Measurements from ENCODE around the gene MYH6.
"Not testable (repeated sequence)": the region's sequence is repeated elsewhere in the genome, so short reads cannot be mapped to it uniquely, and the experiment has no call there.

The MYH6 gene

DNA sequence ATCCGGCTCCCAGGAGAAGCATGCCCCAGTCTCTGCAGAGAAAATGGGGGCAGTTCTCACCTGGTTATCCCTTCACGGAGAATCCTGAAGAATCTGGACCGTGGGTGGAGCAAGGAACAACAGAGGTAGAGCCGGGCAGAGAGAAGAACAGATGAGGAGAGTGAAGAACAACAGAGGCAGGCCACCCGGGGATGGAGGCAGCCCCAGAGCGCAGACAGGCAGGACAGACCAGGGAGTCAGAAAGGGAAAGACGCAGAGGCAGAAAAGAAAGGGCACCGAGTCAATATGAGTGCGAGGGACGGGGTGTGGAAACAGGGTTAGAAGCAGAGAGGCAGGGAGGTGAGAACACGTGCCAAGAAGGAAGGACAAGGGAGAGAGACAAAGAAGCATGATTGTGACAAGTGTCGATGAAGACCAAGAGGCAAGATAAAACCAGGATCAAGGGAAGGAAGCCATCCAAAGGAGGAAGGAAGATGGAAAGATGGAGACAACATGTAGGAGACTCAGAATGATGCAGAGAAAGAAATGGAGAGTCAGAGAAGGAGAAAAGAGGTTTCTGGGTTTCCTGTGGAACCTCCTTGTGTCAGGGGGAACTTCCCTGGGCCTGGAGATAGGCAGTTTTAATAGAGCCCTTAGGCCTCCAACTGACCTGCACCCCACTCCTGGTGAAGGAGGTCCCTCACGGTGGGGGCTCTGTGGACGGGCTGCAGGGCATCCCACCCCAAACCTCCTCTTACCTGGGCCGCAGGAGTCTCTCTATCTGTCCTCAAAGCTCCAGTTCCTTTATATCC is at the start of gene MYH6:
MYH6 (minus strand) TSS at position 758 of the 791 bp plus-strand sequence. CDS start 1,050 bp downstream, outside the sequence.
- DNase-seq: no peak

DNA sequence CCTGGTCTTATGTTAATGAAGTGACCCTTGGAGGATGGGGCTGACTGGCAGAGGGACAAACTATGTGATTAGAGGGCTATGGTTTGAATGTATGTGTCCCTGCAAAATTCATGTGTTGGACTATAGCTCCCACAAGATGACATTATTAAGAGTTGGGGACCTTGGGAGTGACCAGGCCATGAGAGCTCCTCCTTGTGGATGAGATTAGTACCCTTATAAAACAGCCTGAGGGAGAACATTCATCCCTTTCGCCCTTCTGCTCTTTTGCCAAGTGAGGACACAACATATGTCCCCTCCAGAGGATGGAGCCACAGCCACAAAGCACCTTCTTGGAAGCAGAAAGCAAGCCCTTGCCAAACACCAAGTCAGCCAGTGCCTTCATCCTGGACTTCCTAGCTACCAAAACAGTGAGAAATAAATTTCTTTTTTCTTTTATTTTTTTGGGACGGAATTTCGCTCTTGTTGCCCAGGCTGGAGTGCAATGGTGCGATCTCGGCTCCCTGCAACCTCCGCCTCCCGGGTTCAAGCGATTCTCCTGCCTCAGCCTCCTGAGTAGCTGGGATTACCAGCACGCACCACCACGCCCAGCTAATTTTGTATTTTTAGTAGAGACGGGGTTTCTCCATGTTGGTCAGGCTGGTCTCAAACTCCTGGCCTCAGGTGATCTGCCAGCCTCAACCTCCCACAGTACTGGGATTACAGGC is 49.0 kb upstream of the MYH6 start:
- not testable (repeated sequence) for DNase-seq

DNA sequence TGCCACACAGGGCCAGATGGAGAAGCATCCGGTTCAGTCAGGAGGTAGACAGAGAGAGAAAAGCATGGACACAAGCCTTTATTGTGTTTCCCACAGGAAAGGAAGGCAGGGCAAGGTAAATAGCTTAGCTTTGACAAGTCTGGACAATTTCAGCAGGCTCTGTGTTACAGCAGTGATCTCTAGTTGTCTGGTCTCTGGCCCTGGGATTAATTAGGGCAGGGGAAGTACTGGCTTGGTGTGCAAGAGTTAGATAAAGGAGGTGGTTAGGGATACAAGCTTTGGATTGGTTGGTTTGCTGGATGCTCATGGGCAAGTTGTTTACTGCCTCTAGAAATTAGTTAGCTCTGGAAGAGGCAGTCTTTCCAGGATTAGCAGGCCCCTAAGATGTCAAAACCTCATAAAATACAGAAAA is 46.4 kb upstream of the MYH6 start:
- DNase-seq: no peak

DNA sequence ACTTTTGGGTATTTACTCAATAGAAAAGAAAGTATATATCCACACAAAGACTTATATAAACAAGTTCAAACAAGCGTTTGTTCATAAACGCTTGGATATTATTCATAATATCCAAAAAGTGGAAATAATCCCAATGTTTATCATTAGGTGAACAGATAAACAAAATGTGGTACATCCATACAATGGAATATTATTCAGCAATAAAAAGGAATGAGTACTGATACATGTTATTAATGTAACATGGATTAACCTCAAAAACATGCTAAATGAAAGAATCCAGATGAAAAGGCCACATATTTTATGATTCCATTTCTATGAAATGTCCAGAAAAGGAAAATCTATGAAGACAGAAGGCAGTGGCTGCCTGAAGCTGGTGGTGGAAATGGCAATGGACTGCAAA is 44.2 kb upstream of the MYH6 start:
- no peak for DNase-seq

DNA sequence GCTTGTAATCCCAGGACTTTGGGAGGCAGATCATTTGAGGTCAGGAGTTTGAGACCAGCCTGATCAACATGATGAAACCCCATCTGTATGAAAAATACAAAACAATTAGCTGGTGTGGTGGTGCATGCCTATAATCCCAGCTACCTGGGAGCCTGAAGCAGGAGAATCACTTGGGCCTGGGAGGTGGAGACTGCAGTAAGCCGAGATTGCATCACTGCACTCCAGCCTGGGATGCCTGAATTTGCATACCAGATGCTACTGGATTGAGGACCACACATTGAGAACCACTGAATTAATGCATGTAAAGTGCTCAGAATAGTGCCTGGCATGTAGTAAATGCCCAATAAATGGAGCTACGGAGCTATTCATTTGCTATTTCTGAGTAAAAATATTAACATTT is 42.3 kb upstream of the MYH6 start:
- no peak for DNase-seq

DNA sequence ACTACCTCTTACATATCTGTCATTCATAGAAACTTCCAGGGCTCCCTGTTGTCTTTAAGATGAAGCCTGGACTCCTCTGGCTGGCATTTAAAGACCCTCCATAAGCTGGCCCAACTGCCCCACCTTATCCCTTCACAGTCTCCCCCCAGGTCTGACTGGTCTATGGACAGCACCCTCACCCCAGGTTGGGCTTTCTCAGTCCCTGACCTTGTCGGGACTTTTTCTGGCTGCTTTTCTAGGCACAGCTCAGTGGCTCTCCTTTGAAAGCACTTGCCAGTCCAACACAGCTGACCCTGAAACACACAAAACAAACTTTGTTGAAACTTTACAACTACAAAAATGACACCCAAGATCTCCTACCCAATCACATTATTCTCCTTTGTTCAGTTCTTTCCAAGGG is 41.2 kb upstream of the MYH6 start:
- no peak for DNase-seq

DNA sequence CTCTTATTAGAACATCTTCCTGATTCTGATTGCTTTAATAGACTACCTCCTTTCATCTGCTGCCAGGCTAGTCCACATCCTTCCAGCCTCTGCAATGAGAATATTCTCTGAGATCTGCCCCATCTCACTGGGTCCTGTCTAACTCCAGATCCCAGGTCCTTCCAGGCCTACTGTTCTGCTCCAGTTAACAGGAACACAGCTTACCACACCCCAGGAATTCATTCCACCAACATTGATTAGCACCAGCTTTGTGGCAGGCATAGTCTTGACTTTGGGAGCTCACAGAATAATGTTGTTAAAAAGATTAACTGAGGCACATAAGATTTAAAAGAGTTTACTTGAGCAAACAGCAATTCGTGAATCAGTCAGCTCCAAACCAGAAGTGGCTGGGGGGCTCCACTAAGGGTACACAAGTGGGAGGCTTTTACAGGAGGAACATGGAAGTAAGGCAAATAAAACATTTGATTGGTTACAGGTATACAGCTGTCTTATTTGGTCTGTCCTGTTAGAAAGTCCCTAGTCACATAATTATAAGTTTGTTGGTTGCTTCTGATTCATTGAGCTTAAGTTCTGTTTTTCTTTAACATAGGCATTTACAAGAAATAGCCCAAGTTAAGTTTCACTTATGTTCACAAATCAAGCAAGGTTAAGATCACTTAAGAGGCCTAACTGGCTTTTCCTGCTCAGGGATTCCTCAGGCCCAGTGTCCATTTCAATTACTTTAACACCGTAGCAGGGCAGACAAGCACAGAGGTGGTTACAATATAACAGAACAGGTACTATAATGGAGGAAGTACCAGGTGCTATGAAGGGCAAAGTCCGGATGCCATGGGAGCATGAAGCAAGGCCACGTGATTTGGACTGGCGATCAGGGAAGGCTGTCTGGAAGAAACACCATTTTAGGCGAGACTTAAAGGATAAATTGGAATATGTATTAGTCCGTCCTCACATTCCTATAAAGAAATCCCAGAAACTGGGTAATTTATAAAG is 39.6 kb upstream of the MYH6 start:
- DNase-seq: no peak

DNA sequence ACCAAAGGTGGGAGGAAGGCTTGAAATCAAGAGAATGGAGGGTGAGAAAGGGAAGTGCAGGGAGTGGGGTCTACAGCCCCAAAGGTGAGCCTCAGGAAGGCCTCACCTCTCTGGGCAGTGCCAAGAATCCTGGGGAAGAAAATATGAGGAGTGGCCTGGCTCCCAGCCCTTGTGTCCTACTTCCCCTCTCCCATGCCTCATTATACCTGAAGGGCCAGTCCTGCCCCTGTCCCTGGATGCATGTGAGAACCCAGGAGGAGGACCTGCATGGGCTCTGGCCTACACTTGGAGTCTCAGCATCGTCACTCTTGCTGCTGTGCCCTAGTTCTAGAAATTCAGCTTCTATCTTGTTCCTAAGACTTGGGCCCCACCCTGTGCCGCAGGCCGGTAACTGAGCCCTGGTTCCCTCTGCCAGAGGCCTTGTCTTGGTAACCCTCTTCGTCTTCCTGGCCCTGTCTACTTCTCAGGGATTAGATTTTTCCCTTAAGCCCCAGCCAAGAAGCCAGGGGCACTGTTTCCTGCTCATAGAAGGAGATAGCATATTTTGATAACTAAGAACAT is 38.3 kb upstream of the MYH6 start:
- no peak for DNase-seq

DNA sequence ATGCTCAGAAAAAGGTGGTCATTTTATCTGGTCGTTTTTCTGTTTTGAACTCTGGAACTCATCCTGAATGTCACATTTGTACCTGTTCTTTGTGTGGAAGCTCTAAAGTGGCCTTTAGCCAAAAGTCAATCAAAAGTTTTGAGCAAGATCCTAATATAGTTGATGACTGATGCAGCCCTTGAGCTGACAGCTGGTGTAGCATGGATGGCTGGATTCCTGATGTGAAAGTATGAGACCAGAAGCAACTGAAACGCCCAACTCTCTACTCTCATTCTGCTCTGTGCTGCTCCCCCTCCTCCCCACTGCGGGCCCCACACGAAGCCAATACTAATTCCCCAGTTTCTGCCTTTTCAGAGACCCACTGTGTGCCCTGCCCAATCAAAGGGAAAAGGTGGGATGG is 37.7 kb upstream of the MYH6 start:
- DNase-seq: no peak

DNA sequence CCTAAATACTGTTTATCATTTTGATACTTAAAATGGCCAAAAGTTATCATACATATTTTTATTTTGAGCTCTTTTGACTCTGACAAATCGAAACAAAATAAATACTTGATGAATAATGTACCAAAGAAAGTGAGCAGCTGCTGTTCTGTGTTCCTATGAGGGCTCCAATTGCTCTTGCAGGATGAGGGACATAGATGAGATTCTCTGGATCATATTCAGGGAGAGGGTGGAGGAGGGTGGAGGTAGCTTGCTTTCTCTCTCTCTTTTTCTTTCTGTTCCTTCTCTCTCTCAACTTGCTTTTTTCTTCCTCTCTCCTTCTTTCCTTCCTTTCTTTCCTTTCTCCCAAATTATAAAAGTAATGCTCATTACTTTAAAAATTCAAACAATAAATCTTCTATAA is 36.2 kb upstream of the MYH6 start:
- DNase-seq: no peak

DNA sequence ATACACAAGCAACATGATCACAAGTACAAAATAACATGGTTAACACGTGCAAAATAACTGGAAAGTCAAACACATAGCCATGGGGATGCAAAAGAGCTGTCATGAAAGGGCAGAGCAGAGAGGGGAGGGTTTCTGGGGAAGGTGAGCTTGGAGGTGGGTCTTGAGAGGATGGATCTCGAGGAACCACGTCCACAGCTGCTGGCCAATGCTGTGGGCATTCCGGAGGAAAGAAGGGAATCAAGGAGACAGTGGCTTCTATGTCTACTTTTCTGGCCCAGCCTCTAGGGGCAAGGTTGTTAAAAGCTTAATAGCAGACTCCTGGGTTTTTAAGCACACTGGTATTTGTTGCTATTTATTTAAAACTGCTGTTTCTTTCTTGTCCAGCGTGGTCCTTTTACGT is 35.8 kb upstream of the MYH6 start:
- DNase-seq: no peak

DNA sequence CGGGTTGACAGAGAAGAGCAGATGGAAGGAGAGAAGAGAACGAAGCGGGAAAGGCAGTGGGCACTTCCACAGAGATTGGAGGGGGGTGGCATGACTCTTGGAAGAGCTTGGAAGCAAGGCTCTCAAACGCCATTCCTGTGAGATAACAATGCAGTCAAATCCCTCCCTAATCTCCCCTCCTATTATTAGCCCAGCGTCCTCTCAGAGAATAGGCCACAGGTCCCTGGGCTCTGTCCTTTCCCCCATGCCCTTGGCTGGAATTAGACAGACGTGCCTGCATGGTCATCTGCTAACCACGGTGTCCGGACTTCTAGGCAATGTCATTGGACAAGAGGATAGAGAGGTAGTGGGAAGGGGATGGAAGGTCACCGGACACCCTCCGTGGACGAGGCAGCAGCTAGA is 35.3 kb upstream of the MYH6 start:
- DNase-seq: no peak

DNA sequence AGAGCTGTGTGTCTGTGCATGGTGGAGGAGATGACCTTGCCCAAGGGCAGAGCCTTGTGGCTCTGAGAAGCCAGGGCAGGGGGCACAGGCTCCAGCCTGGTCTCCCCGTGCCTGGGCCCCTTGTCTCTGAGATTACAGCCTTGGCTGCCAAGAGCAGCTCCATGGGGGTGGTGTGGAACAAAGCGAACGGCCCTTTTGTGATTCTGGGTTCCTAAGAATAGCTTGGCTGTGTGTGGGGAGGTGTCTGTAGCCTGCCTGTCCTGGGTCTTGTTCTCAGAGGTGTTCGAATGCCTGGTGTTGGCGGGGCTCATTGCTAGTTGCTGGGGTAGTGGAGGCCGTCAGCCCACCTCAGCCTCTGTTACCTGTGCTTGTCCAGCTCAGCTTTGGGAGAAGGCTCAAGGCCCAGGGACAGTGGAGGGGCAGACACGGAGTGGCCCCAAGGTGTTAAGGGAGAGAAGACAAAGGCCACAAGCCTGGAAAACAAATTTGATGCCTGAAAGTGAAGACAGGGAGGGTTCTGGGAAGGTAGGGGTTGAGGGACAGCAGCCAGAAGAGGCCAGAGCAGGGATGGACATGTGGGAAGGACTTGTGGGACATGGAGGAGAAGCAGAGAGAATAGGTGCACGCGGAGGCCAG is 34.8 kb upstream of the MYH6 start:
- DNase-seq: no peak

DNA sequence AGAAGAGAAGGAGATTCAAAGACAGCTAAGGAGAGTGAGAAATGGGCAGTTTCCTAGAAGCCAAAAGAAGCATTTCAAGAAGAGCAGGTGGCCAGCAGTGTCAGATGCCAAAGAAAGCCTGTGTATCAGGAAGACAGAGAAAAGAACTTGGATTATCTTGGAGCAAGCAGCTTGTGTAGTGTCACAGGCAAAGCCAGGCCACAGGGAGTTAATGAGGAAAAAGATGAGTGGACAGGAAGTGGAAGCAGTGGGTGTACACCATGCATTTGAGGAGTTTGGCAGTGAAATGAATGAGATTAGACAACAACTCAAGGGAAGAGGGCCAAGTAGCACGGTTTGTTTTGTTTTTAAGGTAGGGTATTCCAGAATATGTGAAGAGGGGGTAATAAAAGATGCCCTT is 33.0 kb upstream of the MYH6 start:
- DNase-seq: no peak

DNA sequence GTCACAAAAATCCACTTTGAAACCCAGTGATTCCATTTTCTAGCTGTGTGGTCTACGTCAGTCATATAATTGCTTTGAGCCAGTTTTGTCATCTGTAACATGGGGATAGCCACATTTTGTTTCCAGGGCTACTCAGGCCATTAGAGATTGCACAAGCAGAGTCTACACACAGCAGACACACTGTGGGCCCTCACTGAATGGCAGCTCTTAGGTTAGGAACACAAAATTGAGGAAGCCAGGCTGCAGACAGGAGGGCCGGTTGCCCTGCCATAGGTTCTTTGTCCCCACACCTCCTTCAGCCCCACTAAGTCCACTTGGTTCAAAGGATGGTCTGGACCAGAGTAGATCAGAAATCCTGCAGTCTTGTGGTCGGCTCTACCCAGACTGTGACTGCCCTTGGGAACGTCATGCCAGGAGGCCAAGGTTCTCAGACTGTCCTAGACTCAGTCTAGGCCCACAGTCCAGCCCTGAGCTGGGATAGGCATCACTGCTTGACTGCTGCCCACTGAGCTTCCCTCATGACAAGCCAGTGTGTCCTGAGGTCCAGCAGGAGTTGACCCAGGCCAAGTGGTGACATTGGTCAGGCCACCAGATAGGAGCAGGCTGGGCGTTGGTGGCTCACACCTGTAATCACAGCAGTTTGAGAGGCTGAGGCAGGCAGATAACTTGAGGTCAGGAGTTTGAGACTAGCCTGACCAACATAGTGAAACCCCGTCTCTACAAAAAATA is 31.2 kb upstream of the MYH6 start:
- DNase-seq: no peak

DNA sequence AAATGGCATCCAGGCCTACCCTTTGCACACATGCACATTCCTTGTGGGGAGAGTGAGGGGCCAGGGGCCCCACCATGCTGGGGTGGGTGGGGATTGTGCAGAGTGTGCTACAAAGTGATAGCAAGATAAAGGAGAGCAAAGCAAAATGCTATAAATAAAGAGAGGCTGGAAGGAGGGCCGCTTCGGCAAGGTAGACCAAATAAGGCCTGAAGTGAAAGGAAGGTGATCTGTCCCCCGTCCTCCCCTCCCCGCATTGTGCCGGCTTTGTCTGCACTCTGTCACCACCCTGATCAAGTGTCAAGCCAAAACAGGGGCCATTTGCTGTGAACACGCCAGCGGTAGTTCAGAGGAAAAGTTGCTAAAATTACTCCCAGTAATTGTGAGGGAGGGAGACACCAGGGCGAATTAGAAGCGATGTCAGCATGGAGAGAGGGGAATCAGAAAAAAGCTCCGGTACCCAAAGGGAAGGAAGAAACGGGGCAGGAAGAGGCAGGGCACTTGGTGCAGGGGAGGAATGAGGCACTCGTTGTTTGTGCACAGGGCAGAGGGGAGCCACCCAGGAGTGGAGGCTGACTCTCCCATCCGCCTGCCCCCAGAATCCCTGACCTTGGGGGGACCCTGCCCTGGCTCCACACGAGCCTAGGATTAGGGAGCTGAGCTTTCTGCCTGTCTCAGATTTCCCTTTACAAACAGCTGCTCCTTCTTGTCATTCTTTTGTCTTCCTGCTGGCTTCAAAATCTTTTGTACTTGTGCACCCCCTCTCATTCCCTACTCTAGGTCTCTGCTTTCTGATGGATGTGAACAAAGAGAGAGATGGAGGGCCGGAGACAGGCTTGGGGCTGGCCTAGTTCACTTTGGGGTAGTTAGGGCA is 30.3 kb upstream of the MYH6 start:
- DNase-seq: no peak

DNA sequence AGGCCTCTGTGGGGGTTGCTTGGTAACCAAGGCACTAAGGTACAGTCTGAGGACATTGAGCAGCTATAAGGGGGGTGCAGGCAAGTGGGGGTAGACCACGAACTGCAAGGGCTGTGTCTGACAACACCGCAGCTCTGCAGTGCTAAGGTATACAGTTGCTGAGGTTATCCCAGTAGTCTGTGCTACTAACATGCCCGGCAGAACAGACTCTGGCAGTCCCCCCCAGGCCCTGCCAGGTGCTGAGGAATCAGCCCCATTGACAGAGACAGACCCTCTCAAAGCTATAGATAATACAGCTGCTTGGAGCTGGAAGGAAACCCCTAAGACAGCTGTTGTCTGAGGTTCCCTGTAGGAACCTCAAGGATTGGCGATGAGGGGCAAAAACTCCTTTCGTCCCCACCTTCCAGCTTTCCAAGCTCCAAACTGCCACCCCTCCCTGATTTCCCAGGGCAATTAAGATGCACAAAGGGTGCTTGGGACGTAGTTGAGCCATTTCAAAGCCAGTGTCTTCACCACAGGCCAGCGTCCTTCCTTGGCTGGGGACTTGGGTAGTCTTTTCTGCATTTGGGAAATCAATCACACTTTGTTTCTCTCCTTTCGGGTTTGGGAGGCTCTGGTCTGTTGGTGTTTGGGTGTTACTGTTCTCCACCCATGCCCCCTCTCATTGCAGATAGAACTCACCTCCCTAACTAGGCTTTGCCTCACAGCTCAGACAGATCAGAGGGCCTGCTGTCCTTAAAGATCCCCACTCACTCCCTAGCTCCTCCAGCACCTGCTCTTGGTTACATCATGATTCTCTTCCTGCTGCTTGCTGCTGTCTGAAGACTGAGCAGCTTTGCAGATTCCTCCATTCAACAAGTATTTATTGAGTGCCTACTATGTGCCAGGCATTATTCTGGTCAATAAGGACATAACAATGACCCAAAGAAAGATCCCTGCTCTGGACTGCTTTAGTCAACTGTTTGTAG is 29.3 kb upstream of the MYH6 start:
- DNase-seq: no peak

DNA sequence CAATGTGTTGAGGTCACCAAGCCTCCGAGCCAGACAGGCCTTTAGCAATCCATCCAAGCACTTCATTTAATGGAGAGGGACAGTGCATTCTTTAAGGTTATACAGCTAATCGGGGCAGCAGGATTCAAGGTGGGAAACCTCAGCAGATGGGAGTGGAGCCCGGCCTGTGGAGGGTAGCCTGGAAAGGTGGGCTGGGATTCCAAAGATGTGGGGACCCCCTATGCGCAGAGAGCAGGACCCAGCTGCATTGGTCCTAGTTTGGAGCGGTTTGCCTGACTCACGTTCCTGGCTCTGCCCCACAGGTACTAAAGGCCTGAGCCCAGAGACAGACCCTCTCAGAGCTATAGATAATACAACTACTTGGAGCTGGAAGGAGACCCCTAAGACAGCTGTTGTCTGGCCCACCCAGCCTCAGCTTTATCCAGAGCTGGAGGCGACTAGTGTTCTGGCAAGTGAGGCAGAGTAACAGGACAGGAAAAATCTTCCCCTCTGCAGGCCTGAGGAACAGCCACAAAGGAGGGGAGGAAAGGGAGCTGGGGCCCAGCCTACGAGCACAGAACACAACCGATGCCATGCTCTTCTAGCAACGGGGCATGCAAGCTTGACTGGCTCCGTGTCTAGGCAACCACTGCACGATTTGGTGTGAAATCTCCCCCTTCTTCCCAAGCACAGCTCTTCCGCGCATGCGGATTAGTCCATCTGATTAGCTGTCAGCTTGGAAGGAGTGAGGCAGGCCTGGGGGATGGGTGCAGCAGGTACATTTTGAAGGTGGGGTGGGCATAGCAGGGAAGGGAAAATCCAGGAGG is 28.5 kb upstream of the MYH6 start:
- no peak for DNase-seq
